Smooth muscle cell (in vitro differentiated cells): ENCODE results near the gene KCNT1. TPM values are rescaled to one million over a fixed set of nuclear protein-coding genes. Genes with fewer than 3 reads are reported as not detected.

Experiments used
- DNase-seq: peaks from one replicate; lab custom pipeline; 2025; ENCODE audit not compliant: unreplicated experiment; lab: John Stamatoyannopoulos, UW
- H2AFZ ChIP-seq: fragments of 200-600 bp; sonication (generic); 2 replicates; pipeline ENCODE4 v1.6.0; 2016; ENCODE audit warnings: antibody characterized with exemption, low read depth, mild to moderate bottlenecking
- H3F3A ChIP-seq: fragments of 200-600 bp; sonication (generic); 2 replicates; pipeline ENCODE4 v1.6.0; 2017; ENCODE audit warnings: antibody characterized with exemption, low read depth
- H3K27ac ChIP-seq: fragments of 200-600 bp; sonication (generic); 2 replicates; pipeline ENCODE4 v1.5.1; 2016; ENCODE audit warnings: low read depth, mild to moderate bottlenecking
- H3K27me3 ChIP-seq: fragments of 200-600 bp; sonication (generic); 2 replicates; pipeline ENCODE4 v1.6.1; 2016; ENCODE audit warnings: low read depth, mild to moderate bottlenecking
- H3K36me3 ChIP-seq: fragments of 200-600 bp; sonication (generic); 2 replicates; pipeline ENCODE4 v1.5.1; 2016; ENCODE audit warnings: low read depth
- H3K4me1 ChIP-seq: fragments of 200-600 bp; sonication (generic); 2 replicates; pipeline ENCODE4 v1.5.1; 2016; ENCODE audit warnings: low read depth
- H3K4me2 ChIP-seq: fragments of 200-600 bp; sonication (generic); 2 replicates; pipeline ENCODE4 v1.6.0; 2016; ENCODE audit warnings: mild to moderate bottlenecking
- H3K4me3 ChIP-seq: fragments of 200-600 bp; sonication (generic); 2 replicates; pipeline ENCODE4 v1.5.1; 2016; ENCODE audit warnings: mild to moderate bottlenecking
- H3K79me2 ChIP-seq: fragments of 200-600 bp; sonication (generic); 2 replicates; pipeline ENCODE4 v1.6.0; 2016; ENCODE audit warnings: low read depth, mild to moderate bottlenecking
- H3K9ac ChIP-seq: fragments of 200-600 bp; sonication (generic); 2 replicates; pipeline ENCODE4 v1.6.0; 2016; ENCODE audit warnings: low read depth
- H3K9me3 ChIP-seq: fragments of 200-600 bp; sonication (generic); replicated peaks from 2 replicates; pipeline ENCODE4 v1.5.1; 2016; ENCODE audit warnings: low read depth
- H4K20me1 ChIP-seq: fragments of 200-600 bp; sonication (generic); 2 replicates; pipeline ENCODE4 v1.6.0; 2016; ENCODE audit warnings: low read depth
- WGBS: methylation state at CpG from one replicate; pipeline ENCODE4 v1.1.7; 2016; ENCODE audit warnings: low lambda C conversion rate; 5-methylcytosine and 5-hydroxymethylcytosine counted together
- polyA plus RNA-seq: library from polyadenylated mRNA; unstranded; fragments of >200 nt; fragmentation: Nextera tagmentation; extraction: Ambion mirVana; gene quantifications from 2 replicates; pipeline ENCODE4 v1.2.1, GENCODE V29; 2016
- total RNA-seq: library from RNA; depleted of rRNA; stranded (reverse); fragments of >200 nt; gene quantifications from 2 replicates; pipeline ENCODE4 v1.2.3, GENCODE V29; 2014
- TF ChIP-seq, protein P1 (sequence below): fragments of 200-600 bp; sonication (generic); IDR thresholded peaks from 2 replicates; pipeline ENCODE4 v1.5.1; 2017; ENCODE audit warnings: borderline replicate concordance, mild to moderate bottlenecking, antibody characterized with exemption; ENCODE audit not compliant: insufficient read depth, poor library complexity, severe bottlenecking

The KCNT1 gene
- total and polyA plus RNA-seq, 2 experiments from 2014 or later, result not detected

DNA sequence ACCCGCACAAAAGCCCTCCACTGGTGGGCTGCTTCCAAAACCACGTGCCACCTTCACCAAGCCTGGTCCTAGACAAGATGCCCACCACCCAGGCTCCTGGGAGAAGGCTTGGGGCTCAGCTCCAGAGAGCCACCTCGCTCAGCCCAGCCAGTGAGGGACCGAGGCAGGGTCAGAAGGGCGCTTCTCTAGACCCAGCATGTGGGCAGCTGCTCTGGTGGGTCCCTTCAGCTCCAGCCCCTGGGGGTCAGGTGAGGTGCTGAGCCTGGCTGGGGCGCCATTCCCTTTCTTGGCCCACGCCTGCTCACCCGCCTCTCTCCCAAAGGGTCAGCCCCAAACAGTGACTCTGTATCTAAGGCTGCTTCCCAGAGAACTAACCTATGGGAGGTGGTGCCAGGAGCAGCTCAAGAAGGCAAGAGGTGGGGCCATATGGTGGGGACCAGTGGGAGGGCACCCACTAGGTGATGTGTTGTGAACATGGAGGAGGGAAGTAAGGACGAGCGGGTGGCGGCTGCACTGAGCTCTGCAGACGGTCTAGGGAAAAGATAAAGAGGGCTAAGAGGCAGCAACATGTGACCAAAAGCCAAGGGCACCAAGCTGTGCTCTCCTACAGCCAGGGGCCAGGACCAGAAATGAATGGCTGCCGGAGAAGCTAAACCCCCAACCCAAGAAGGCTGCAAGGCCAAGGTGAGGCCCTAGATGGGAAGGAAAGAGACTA is 126.0 kb downstream of the KCNT1 start:
- TF ChIP-seq, protein P1, sequence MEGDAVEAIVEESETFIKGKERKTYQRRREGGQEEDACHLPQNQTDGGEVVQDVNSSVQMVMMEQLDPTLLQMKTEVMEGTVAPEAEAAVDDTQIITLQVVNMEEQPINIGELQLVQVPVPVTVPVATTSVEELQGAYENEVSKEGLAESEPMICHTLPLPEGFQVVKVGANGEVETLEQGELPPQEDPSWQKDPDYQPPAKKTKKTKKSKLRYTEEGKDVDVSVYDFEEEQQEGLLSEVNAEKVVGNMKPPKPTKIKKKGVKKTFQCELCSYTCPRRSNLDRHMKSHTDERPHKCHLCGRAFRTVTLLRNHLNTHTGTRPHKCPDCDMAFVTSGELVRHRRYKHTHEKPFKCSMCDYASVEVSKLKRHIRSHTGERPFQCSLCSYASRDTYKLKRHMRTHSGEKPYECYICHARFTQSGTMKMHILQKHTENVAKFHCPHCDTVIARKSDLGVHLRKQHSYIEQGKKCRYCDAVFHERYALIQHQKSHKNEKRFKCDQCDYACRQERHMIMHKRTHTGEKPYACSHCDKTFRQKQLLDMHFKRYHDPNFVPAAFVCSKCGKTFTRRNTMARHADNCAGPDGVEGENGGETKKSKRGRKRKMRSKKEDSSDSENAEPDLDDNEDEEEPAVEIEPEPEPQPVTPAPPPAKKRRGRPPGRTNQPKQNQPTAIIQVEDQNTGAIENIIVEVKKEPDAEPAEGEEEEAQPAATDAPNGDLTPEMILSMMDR, result no peak
- Histone ChIP-seq H3K79me2 (peaks cover 52% of the 10 kb centered on the region), H3K9ac (no peak overlapping the region), H3K4me1 (no peaks in the 10 kb centered on the region), H3K27me3 (no peaks in the 10 kb centered on the region), H4K20me1 (peaks cover 91% of the 10 kb centered on the region), H3K27ac (no peak overlapping the region), H2AFZ (no peak overlapping the region), H3K9me3 (no peaks in the 10 kb centered on the region), H3F3A (peaks cover 7% of the 10 kb centered on the region), H3K36me3 (peaks cover 10% of the 10 kb centered on the region), H3K4me2 (no peak overlapping the region), H3K4me3 (no peak overlapping the region)
- WGBS, result 96% methylated on average over 13 of the region's 13 CpGs
- no peak for DNase-seq

DNA sequence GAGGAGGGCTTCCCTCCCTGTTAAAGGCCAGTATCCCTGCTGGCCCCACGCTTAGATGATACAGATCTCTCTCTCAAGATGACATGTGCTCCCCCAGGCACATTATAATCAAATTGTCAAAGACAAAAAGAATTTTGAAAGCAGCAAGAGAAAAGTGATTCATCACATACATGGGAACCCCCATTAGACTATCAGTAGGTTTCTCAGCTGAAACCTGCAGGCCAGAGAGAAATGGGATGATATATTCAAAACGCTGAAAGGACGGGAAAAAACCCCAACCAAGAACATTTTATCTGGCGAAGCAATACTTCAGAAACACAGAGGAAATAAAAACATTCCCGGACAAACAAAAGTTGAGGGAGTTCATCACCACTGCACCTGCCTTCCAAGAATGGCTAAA is 126.7 kb downstream of the KCNT1 start:
- no peak overlapping the region for H3K4me3 ChIP-seq
- TF ChIP-seq, protein P1, result no peak
- peaks cover 52% of the 10 kb centered on the region for H3K79me2 ChIP-seq
- no peak overlapping the region for H2AFZ ChIP-seq
- H3K36me3 ChIP-seq, result peaks cover 10% of the 10 kb centered on the region
- 96% methylated on average over 5 of the region's 5 CpGs for WGBS
- peaks cover 96% of the 10 kb centered on the region for H4K20me1 ChIP-seq
- H3K9me3 ChIP-seq, result no peaks in the 10 kb centered on the region
- H3F3A ChIP-seq, result peaks cover 7% of the 10 kb centered on the region
- H3K4me1 ChIP-seq, result no peaks in the 10 kb centered on the region
- no peak overlapping the region for H3K27ac ChIP-seq
- H3K27me3 ChIP-seq, result no peaks in the 10 kb centered on the region
- H3K9ac ChIP-seq, result no peak overlapping the region
- DNase-seq, result no peak
- H3K4me2 ChIP-seq, result no peak overlapping the region

DNA sequence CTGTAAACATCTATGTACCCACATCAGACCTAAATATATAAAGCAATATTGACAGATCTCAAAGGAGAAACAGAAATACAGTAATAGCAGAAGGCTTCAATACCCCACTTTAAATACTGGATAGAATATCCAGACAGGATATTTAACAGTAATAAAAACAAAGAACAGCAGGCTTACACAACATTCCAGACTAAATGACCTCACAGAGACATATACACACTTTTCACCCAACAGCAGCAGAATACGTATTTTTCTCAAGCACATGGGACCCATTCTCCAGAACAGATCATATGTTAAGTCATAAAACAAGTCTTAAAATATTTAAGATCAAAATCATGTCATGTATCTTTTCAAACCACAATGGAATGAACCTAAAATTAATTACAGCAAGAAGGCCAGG is 128.5 kb downstream of the KCNT1 start:
- Histone ChIP-seq H3K79me2 (peaks cover 52% of the 10 kb centered on the region), H3K4me2 (no peak overlapping the region), H2AFZ (no peak overlapping the region), H4K20me1 (peaks cover 97% of the 10 kb centered on the region), H3K27me3 (no peaks in the 10 kb centered on the region), H3K9me3 (no peaks in the 10 kb centered on the region), H3K9ac (no peak overlapping the region), H3K4me3 (no peak overlapping the region), H3K4me1 (no peaks in the 10 kb centered on the region), H3K36me3 (peaks cover 10% of the 10 kb centered on the region), H3K27ac (peak overlapping the region; percentile 26), H3F3A (peaks cover 7% of the 10 kb centered on the region)
- WGBS, result 63% methylated on average over 1 of the region's 1 CpG
- TF ChIP-seq, protein P1, result no peak
- no peak for DNase-seq

DNA sequence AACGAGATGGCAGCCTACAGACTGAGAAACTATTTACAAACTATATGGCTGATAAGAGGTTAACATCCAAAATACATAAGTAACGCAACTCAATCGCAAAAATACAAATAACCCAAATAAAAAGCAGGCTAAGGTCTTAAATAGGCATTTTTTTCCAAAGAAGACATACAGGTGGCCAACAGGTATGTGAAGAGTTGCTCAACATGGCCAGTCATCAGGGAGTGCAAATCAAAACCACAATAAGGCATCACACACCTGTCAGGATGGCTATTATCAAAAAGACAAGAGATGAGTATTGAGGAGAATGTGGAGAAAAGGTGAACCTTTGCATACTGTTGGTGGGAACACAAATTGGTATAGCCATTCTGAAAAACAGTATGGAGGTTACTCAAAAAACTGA is 131.9 kb downstream of the KCNT1 start:
- no peaks in the 10 kb centered on the region for H3K4me1 ChIP-seq
- H2AFZ ChIP-seq, result no peak overlapping the region
- no peak for DNase-seq
- H3K9ac ChIP-seq, result no peak overlapping the region
- H3K36me3 ChIP-seq, result peaks cover 6% of the 10 kb centered on the region
- peaks cover 45% of the 10 kb centered on the region for H3K79me2 ChIP-seq
- TF ChIP-seq, protein P1, result no peak
- H3K9me3 ChIP-seq, result no peaks in the 10 kb centered on the region
- no peak overlapping the region for H3K4me2 ChIP-seq
- H3K27ac ChIP-seq, result no peak overlapping the region
- H4K20me1 ChIP-seq, result peaks cover 86% of the 10 kb centered on the region
- H3K4me3 ChIP-seq, result no peak overlapping the region
- peaks cover 7% of the 10 kb centered on the region for H3F3A ChIP-seq
- 96% methylated on average over 3 of the region's 3 CpGs for WGBS
- H3K27me3 ChIP-seq, result no peaks in the 10 kb centered on the region
